Dedifferentiated amniotic fluid mesenchymal stem cell (primary cell): ENCODE measurements around the gene CARD10.

Experiments
- DNase-seq: peaks from one replicate; pipeline ENCODE4 v3.0.0-alpha.2; 2016; ENCODE audit errors: extremely low spot score

Gene CARD10

GRCh38 chr22:37503850-37504249 lies 15.4 kb downstream of the CARD10 start:
- no peak for DNase-seq

DNA sequence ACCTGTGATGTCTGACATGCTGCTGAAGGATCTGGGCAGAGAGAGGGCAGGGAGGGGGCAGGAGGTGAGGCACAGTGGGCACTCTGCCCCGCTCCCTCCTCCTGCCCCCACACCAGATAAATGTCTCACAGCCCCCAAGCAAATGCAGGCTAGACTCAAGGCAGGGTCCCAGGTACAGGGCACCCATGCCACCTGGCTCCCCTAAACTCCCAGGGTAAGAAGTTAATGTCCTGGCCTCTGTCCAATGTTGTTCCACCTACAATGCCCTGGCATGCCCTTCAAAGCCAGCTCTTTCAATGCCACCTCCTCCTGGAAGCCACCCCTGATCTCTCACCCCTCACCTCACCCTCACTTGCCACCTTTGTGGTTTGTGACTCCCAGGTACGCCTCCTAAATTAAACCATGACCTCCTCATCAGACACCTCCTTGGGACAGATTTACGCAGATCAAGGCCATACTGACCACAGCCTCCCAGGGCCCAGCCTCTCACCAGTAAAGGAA lies 16.0 kb downstream of the CARD10 start:
- no peak for DNase-seq

DNA sequence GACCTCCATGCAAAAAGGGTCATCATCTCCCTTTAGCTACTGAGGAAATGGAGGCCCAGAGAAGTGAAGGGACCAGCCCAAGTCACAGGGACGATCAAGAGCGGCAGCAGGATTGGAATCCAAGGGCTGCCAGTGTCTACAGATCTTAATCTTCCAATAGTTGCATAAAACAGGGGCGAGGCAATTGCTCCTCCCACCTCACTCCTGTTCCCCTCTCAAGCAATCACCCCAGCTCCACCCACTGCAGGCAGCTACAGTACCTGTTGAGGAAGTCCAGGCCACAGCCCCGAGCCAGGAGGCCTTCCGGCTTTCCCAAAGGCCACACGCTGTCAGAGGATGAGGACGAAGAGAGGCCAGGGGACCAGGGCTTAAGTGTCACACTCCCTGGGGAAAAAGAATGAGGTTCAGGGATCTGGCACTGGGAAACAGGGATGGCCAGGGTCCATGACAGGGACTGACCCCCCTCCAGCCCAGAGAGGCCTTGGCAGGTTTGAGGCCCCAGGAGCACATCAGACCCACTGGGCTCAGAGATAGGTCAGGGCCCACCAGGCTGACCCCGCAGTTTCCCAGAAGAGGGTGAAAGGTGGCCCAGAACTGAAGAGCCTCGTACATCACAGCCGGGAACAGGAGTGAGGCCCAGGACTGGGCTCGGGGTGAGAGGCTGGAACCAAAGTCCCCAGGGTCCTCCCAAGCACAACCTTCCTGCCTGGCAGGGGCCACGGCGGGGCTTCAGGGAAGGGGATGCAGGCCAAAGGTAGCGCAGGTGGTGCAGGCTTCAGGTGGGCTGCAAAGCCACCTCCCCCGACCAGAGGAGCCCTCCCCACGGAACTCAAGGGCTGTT lies 16.7 kb downstream of the CARD10 start:
- no peak for DNase-seq

DNA sequence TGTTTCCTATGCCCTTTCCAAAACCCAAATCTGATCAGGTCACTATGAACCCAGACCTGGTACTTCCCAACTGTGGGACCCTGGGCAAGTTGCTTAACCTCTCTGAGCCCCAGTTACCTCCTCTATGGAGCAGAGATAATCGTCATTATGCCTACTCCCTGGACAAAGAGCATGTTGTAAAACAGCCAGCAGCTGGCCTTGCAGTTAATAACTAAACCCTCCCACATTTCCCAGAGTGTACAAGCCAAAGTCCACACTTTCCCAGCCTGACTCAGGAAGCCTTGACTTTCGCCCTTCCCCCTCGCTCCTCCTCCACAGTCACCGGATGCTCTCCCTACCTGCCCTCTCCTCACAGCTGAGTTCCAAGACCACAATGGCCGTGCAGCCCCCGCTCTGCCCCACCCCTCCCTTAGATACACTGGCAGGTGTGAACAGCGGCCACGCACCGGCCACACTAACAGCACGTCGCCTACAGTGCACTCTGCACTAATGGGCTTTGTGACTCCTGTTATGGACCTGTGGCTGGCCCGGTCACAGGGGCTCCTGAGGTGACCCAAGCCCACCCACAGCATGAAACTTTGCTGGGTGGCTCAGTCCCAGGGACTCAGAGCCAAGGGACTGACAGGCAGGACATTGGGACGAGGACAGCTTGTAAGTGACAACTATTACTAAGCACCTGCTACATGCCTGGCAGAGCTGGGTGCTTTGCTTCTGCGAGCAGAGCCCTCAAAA lies 17.4 kb downstream of the CARD10 start:
- DNase-seq: no peak

DNA sequence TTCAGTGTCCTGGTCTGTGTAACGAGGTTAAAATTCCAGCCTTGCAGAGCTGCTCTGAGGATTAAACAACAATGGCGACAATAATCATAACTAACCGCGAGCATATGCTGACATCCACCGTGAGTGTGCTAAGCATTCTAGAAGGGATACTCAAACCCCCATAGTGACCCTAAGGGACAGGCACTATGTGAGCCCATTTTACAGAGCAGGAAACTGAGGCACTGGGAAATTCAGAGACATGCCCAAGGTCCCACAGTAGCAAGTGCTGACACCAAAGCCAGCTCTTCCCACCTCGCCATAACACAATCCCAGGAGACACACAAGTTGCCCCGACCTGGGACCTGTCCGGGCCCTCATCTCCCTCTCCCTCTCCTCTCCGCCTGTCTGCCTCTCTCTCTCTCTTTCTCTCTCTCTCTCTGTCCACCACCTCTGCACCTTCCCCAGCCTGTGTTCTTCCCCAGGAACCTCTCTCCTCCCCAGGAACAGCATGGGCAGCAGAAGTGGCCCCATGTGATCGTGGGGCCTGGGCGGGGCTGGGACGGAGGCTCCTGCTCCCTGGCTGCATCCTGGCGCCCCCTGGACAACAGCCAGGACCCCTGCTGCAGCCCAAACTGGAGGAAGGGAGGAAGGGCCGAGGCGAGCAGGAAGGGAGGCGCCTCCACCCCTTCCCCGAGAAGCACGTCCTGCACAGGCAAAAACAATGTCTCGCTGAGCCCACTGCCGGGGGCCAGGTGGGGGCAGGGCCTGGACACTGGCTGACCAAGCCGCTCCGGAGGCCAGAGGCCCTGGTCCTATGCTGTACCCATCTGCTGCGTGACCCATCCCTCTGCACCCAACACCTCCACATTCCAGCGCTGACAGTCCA lies 18.2 kb downstream of the CARD10 start:
- no peak for DNase-seq

- no peak for DNase-seq
Measured at GRCh38 chr22:37499789-37500540, 19.2 kb downstream of the CARD10 start.

DNA sequence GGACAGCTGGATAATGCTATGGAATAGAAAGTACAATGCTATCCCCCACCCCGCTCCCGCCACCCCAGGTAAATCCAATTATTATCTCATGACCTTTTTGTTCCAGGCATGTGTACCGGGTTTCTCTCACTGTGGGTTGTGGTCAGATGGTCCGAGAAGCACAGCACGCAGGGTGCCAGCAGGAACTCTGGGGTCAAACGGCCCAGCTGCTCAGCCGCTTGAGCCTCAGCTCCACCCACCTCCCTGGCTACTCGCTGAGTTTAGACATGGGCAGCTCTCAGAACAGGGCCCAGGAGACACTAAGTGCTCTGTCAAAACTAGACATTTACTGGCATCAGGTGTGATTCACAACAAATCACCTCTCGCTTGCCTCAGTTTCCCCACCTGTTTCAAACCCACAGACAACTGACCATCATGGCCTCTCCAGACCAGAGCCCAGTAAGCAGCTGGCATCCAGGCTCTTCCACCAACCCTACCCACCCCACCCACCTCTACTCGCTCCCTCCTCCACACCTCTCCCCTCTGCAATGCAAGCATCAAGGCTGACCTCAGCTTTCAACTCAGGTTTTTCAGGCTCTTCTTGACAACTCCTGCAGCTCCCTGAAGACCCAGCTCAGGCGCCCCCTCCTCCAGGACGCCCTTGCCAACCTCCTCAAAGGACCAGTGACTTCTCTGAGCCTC lies 20.0 kb downstream of the CARD10 start:
- no peak for DNase-seq

GRCh38 chr22:37498289-37498909 lies 20.8 kb downstream of the CARD10 start:
- no peak for DNase-seq

DNA sequence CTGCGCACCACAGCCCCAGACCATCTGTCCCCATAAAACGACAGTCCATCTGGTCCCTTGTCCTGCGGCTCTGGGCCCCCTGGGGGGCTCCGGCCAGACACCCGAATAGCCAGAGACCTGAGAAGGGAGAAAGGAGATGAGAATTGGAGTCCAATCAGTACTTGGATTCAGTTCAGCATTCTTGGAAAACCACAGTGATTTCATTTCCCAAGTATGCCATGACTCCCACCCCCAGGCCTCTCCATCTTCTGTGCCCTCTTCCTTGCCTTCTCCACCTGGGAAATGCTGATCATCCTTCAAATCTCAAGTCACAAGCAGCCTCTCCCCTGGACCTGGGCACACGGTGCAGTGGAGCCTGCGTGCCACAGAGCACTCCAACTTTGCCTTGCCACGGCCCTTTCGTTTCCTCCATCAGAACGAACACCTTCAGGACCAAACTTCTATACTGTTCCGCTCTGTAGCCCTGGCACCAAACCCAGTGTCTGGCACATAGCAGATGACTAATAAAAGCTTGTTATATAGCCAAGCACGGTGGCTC lies 22.1 kb downstream of the CARD10 start:
- DNase-seq: peak; percentile 73

- DNase-seq: no peak
Measured at GRCh38 chr22:37496651-37497050, 22.6 kb downstream of the CARD10 start.

DNA sequence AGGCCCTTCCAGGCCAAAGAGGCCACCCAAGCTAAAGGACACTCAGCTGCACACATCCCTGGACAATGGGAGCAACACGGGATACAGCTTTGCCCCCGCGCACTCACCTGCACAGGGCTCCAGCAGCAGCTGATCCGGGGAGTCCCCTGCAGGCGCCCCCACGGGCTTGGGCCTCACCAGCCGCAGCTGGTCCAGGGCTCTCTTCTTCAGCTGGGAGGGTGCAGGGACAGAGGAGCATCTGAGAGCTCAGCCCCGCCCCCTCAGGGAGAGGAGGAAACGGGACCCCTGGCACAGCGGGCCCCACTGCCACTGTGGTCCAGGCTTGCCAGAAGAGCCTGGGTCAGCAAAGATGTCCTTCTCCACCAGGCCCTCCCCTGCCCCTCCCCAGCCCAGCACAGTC lies 25.2 kb downstream of the CARD10 start:
- DNase-seq: no peak

DNA sequence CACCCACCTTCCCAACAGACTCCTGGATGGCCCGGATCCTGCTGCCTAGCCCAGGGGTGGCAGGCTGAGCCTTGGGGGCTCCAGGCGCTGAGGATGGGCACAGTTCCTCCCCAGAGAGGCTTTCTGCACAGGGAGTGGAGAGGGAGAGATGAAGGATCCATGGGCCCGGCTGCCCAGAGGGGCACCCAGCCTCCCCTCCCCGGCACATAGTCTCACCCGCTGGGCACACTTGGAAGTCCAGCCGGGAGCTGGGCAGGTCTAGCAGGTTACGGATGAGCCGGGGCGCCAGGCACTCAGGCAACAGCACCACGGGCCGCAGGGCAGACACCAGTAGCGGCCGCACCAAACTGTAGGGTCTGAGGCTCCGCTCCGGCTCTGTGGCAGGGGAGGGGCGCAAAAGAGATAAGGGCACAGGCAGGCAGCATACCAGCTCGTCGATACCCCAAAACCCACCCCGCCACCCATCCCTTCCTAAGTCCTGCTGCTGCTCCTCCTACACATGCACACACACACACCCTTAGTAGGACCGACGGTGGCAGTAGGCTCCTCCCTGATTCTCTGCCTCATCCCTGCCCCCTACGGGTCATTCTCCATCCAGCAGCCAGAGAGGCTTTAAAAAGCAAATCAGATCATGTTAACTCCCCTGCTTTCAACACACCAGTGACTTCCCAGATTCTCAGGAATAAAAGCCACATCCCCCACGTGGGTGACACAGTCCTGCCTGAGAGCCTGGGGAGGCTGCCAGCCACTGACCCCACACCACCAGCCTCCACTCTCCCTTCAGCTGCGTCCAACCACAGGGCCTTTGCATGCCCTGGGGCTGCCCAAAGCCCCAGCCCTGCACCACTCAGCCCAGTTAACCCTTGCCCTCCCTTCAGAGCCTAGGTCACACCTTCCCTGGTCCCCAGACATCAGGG lies 26.5 kb downstream of the CARD10 start:
- DNase-seq: no peak

DNA sequence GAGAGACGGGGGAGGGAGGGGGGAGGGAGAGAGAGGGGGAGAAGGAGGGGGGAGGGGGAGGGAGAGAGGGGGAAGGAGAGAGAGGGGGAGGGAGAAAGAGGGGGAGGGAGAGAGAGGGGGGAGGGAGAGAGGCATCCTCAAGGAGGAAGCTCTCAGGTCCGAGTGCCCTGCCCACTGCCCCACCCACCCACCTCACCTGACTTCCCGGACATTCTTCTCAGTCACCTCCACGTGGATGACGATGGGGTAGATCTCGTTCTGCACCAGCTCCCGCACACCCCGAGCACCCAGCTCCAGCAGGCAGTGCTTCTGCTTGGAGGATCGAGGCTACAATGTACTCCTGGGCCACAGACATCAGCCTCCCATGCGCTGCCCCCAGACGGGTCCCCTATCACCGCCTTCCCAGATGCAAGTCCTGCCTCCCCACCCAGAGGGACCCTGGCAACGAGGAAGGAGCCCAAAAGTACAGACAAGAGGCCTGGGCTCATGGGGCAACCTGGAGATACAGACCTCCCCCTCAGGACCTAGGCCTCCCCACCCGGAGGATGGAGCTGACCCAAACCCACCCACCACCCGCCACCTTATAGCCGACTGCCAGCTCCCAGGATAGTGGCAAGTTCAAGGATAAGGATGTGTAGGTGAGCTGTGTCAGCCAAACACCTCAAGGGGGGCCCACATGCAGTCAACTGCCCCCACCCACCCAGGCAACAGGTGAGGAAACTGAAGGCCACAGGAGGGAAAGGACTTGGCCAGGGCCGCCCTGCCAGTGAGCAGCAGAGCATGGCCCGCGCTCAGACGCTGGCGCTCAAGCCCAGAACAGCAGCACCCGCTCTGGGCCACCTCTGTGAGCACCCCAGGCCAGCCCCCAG lies 27.4 kb downstream of the CARD10 start:
- no peak for DNase-seq

DNA sequence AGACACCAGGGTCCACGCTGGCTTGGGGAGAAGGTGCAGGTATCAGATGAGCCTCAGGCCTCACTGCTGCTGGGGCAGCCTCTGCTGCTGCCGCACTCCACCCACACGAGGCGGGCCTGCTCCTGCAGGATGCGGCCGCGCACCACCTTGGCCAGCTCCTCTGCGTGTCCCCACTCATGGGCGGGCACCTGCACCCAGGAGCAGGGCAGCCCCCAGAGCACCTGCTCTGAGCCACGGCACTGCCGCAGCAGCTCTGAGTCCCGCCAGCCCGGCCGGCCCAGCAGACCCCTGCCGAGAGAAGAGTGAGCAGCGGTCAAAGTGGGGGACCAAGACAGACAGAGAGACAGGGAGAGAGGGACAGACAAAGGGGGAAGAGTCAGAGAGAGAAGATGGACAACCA lies 28.1 kb downstream of the CARD10 start:
- DNase-seq: no peak

DNA sequence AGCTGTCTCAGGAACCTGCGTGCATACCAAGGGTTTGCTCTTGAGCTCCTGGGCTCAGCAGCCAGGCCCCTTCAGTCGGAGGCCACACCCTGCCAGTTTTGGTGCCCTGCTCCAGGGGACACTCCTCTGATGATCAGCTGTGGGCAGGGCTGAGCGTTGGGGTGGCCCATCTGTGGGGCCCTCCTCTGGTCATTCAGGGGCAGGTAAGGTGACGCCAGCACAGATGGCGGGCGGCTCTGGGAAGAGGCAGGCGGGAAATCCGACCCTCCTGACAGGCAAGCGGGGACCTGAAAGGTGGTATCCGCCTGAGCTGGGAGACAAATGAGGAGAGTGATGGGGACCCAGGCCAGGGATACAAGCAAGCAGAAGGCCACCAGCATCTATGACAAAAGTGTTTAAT lies 29.2 kb downstream of the CARD10 start:
- DNase-seq: no peak

DNA sequence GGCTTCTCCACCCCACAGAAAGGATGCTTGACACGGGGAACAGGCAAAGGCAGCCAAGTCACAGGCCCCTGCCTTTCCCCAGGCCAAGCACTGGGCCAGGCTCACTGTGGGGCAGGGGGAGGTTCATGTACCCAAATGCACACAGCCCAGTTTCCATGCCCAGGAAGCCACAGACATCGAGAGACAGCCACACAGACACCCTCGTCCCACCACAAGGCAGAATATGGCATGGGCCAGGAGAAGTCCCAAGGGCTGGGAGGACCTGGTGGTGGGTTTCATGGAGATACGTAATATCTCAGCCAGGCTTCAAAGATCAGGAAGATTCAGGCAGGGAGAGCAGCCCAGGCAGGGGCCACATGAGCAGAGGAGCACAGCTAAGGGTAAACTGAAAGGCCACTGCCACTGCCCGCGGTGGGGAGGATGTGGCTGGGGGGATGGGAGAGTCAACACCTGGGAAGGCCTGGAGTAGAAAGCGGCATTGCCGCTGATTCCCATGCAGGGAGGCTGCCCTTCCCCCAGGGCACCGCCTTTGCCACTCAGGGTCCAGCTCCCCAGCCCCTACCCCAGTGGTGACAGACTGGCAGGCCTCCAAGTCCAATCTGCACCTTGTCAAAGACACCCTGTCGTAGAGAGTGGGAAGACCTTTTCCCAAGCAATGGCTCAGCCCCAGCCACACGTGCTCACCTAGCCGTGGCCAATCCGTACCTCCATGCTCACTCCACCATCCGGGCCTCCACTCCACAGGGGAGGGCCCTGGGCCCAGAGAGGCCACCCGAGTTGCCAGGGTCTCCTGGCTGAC lies 30.7 kb downstream of the CARD10 start:
- DNase-seq: no peak

DNA sequence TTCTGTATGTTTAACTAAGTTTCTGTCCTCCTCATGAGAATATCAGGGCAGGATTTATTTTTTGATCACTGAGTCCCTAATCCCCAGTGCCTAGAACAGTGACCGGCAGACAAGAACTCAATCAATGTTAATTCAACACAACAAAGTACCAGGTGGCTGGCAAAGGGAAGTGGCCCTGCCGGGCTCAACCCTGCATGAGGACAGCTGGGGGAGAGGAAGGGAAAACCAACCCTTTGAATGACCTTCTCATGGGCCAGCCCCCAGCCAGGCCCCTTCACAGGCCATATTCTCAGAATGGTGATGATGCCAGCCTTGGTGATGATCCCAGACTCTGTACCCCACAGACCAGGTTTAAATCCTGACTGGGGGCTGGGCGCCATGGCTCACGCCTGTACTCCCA lies 31.6 kb downstream of the CARD10 start:
- DNase-seq: no peak
